HG03571 (cell line): ENCODE results near the gene UXT.
"Not testable (repeated sequence)": the region's sequence is repeated elsewhere in the genome, so short reads cannot be mapped to it uniquely, and the experiment has no call there.

ENCODE experiments used
- ATAC-seq: cut with Tn5 transposase; IDR thresholded peaks from one replicate; pipeline ENCODE4 v1.9.1; 2021; ENCODE audit not compliant: unreplicated experiment

Gene UXT

GRCh38 chrX:47658684-47659420 is at the start of gene UXT:
UXT (minus strand) TSS chrX:47659180; CDS start chrX:47658927, 253 bp downstream.
- peak; percentile 88 for ATAC-seq

DNA sequence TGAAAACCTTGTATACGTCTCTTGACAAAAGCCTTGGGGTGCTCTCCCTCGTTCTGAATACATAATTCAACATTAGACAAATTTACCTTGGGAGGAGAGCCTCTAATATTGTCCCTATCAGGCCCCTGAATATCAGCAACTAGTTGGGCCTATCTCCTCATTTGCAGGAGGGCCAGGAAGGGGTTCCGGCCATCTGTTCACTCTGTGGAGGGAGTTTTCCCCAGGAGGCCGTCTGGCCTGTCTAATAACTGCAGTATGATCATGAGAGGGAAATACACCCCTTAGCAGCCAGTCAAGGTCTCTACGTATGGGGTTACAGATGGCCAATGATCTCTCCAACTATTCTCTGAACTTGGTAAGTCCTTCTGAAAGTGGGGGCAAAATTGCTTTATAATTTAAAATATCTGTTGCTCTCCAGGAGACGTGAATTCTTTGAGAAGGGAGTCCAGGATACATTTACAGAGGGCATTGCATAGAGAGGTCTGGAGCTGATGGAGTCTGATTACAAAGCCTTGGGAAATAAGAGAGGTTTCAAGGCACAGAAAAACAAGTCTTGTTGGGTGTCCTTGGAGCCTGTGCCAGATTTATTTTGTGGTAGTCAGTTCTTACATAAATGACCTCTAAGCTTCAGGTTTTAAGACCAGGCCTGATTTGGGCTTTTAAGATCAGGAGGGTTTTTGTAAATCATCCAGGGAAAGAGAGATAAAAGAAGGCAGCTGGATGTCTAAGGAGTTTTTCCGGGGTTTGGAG is 48.2 kb upstream of the UXT start:
- ATAC-seq, result no peak

DNA sequence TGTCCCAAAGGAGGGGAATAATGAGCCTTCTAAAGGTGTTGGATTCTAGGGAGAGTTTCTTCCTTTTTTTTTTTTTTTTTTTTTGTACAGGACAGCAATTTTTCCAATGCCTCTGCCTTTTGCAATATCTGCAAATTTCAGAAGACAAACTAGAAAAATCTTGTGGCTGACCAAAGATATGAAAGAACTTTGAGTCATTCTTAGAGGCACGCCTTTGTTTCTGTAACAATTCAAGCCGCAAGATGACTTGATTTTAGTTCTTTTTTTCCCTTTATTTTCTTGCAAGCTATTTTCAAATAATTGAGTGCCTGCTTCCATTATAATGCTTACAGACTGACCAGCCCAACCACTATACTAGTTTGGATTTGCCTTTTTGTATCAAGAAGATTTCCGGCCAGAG is 47.6 kb upstream of the UXT start:
- no peak for ATAC-seq

- ATAC-seq, result no peak
Measured at GRCh38 chrX:47704736-47705135, 45.8 kb upstream of the UXT start.

GRCh38 chrX:47697181-47697580 is 38.2 kb upstream of the UXT start:
- no peak for ATAC-seq

DNA sequence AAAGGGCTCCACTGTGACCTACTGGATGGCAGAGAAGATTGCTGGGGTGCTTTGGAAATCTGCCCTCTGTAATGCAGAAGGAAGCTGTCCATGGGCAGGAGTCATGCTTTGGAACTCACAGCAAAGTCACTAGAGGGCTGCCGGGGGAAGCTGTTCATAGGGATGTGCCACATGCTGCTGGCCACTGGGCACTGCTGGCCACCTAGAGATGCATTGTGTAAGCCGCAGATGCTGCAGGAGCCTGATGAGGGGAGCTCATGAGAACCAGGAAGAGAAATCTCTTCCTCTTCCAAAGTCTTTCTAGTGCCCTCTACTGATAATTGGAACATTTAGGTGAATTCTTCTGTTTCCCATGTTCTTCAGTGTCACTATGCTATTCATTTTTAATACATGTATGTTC is 31.2 kb upstream of the UXT start:
- no peak for ATAC-seq

DNA sequence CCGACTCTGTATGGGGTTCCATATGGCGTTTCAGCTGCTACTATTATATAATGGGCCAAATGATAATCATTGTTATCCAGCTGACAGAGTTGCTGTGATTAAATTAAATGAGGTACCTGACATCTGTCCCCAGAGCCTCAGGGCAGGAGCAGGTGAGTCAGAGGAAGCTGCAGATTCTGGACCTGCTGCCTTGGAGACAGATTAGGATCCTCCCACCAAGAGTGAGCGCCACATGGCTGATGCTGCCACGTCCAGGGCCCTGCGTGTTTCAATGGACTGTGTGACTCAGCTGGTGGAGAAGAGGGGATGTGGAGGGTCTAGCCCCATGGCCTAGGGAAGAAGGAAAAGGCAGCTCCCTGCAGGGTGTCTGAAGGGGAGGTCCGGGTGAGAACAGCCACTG is 28.3 kb upstream of the UXT start:
- no peak for ATAC-seq

DNA sequence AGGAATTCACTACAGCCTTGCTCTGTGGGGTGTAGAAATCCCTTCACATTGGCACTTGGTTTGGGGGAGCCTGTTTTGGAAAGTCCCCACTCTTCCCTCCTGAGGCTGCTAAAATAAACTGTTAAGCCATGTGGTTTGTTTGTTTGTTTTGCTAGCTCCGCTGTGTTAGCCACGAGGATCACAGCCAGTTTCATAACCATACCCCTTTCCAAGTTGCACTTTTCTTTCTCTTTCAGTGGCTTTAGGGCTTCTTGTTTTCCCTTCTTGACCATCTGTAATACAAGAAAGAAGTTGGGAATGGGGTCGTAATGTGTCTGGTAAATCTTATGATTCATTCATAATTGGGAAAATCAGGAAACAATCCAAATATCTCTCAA is 24.8 kb upstream of the UXT start:
- ATAC-seq, result no peak

DNA sequence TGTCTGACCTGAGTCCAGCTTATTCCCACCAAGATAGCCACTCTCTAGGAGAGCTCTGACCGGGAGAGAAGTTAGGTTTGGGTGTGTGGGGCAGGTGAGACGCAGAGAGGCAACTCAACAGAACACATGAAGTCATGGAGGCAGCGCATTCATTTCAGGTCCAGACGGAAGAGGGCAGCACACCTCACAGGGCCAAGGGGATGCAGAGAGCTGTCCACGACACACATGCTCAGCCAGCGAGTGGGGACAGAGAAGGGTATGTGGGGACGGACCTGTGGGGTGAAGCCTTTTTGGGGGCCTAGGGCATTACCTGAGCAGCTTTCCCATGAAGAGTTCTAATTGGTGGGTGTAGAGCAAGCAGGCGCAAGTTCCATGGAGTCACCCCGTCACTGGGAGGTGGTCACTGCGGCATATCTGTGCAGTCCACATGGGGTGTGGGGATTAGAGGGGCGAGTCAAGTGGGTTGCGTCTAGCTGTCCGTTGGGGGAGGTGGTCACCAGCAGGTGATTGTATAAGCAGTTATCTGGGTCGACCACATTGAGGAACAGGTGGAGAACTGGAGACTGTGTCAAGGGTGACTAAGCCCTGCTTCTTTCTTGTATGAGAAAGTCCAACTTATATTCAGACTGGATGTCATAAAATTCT is 24.3 kb upstream of the UXT start:
- ATAC-seq, result no peak

GRCh38 chrX:47675959-47676859 is 17.2 kb upstream of the UXT start:
- ATAC-seq, result not testable (repeated sequence)

GRCh38 chrX:47674776-47675175 is 15.8 kb upstream of the UXT start:
- ATAC-seq, result no peak

DNA sequence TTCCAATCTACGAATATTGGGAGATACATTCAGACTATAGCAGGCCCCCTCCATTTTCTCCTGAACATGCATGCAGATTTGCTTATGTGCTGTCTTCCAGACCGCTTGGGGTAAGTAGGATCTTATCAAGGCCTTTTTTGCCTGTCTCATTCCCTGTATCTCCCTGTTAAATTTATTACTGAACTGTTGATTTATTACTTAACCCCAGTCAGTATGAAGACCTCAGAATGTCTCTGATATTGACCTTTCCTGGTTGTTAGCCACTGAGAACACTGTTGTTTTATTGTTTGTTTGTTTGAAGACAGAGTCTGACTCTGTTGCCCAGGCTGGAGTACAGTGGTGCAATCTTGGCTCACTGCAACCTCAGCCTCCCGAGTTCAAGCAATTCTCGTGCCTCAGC is 6.8 kb upstream of the UXT start:
- ATAC-seq, result not testable (repeated sequence)

DNA sequence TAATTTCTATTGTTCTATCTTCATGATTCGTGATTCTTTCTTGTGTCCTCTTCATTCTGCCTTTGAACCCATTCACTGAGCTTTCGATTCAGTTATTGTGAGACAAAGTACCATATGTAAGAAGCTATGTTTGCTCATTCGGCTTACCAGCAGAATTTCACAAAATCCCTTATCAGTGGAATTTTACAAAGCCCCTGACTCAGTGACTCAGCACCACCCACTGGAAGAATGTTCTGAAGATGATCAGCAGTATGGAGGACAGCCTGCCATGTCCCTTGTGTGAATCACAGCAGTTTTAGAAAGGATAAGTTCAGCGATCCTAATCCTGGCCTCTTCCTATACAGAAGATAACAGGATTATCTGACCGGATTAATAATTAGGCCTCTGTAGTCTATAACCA is 5.8 kb upstream of the UXT start:
- no peak for ATAC-seq

GRCh38 chrX:47662144-47662657 is 3.2 kb upstream of the UXT start:
- no peak for ATAC-seq

GRCh38 chrX:47661539-47661938 is 2.6 kb upstream of the UXT start:
- no peak for ATAC-seq

DNA sequence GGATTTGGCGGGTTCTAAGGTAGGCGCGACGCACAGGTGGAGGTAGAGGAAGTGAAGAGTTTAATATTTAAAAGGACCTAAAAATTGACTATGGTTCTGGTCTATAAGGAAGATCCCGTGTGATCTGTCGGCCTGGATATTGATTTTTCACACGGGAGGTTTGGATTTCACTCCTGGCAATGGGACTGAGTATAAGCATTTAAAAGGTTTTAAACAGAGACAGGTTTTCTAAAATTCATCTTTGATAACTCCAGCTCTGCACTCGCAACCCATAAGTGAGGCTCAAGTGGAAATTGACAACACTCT is 394 bp upstream of the UXT start:
- no peak for ATAC-seq

- no peak for ATAC-seq
Measured at GRCh38 chrX:47658301-47658683, 688 bp downstream of the UXT start.

DNA sequence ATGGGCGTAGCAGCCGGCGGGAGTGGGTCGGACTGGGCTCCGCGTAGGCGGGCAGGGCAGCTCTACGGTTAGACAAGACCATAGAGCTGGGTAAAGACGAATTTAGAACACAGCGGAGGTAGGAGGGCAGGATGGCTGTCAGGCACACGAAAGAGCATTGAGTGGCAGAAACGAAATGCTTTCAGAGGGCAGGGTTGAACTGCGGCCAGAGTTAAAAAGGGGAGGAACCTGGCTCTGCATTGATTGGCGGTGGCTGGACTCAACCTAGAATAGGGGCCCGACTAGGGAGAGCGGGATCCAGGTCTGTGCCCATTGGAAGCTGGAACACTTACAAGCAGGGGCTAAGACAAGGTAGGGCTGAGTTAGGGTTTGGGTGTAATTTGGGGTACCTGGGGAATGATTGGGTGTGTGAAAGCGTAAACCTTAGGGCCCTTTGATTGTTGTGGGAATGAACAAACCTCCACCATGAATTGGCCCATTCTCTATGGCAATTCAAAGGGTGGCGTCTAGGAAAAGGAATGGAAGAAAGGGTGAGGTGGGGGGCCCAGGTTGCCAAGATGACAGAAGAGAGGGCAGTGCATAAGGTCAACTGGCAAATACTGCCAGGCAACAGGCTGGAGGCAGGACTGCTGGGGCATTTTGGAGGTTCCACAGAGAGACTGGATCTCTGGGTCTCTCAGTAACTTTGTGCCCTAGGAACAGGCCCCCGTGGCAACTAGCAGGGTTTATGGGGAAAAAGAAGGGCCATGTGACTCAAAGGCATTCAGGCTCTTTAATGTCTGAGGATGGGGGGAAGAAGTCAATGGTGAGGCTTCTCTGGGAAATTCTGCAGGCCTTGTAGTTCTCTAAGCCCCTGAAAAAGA is 7.7 kb downstream of the UXT start:
- no peak for ATAC-seq

GRCh38 chrX:47650164-47651042 is 8.6 kb downstream of the UXT start, which contains the start of gene ELK1:
ELK1 (minus strand) TSS chrX:47650563; CDS start chrX:47641441, 9,122 bp downstream.
- peak; percentile 86 for ATAC-seq
